Endometrium (tissue), 2 donors: ENCODE results near the gene ARL13B.
"Not testable (repeated sequence)": the region's sequence is repeated elsewhere in the genome, so short reads cannot be mapped to it uniquely, and the experiment has no call there.

Experiments used
- FAIRE-seq: peaks from 2 replicates; lab custom pipeline; 2012; peaks lifted over from hg19 to GRCh38; lab: Jason Lieb, UNC
- donor health status: control.
- donor health status: control.

Gene ARL13B

DNA sequence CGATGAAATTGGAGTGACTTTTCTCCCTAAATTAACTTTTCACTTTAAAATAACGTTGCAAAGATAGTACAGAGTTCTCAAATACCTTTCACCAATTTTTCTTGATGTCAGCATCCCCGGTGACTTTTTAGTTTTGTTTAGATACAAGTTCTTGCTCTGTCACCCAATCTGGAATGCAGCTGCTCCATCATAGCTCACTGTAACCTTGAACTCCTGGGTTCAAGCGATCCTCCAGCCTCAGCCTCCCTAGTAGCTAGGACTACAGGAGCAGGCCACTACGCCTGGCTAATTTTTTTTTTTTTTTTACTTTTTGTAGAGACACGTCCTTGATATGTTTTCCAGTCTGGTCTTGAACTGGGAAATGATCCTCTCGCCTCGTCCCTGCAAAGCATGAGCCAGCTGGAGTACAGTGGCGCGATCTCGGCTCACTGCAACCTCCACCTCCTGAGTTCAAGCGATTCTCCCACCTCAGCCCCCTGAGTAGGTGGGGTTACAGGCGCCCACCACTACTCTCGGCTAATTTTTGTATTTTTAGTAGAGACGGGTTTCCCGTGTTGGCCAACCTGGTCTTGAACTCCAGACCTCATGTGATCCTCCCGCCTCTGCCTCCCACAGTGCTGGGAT is 83.7 kb downstream of the ARL13B start:
- FAIRE-seq, result no peak

DNA sequence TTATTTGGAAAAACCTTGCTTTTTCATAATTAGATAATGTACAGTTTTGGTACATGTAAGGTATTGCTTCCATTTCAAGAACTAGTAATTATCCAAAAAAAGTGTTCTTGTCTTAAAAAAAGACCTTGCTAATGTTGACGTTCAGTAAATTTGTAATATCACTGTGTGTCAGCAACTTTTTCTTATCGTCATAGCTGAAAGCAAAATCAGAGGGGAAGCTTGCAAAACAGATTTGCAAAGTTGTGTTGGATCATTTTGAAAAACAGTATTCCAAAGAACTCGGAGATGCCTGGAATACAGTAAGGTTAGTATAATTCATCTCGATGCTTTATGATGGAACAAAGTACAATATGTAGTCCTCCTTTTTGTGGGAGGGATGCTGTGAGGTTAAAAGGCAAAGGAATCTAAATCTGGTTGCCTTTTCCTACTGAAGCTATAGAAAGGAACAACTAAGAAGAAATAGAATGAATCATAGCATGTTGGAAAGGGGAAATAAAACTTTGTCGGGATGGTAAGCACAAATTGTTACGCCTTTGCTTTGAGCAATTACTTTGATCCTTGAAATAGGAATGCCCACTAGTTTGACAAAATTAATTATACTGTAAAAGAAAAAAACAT is 84.4 kb downstream of the ARL13B start:
- no peak for FAIRE-seq

DNA sequence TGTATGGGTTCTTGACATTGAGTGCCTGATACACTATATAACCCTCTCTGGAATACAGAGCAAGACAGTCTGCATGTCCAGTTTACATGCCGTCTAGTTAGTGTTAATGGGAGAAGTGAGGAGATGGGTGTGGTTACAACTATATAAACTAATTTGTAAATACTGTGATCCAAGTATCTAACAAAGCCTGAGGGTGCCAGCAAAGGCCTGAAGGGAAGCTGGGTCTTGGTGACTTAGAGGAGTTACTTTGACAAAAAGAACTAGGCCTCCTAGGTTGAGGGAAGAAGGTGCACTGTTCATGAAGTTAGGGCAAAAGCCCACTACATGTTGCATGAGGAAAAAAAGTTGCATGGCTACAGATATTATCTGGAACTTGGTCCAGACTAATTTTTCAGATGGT is 85.2 kb downstream of the ARL13B start:
- no peak for FAIRE-seq

DNA sequence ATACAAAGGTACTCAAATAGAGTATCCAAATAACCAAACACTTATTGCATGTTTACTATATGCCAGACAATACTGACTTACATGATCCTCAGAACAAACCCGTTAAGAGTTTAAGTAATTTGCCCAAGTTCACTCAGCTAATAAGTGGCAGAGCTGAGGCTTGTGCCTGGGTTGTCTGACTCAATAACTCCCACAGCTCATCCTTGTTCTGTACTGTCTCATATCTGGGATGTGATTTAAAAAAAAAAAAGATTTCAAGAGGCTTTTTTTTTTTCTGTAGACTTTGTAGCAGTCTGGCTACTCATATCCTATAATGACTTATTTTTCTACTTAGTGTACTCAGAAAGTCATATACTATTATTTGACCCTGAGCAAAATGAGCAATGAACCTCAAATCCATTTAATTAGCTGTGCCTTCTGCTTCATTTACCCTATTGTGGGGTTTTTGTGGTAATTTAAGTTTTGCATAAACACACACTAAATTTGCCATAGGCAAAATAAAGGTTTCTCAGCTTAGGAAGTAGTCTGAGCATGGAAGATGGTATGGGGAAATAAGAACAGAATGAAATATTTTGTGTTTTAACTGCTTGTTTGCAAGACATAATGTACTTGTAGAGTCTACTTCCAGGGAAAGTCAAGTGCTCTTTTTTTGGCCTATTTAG is 86.0 kb downstream of the ARL13B start:
- no peak for FAIRE-seq

DNA sequence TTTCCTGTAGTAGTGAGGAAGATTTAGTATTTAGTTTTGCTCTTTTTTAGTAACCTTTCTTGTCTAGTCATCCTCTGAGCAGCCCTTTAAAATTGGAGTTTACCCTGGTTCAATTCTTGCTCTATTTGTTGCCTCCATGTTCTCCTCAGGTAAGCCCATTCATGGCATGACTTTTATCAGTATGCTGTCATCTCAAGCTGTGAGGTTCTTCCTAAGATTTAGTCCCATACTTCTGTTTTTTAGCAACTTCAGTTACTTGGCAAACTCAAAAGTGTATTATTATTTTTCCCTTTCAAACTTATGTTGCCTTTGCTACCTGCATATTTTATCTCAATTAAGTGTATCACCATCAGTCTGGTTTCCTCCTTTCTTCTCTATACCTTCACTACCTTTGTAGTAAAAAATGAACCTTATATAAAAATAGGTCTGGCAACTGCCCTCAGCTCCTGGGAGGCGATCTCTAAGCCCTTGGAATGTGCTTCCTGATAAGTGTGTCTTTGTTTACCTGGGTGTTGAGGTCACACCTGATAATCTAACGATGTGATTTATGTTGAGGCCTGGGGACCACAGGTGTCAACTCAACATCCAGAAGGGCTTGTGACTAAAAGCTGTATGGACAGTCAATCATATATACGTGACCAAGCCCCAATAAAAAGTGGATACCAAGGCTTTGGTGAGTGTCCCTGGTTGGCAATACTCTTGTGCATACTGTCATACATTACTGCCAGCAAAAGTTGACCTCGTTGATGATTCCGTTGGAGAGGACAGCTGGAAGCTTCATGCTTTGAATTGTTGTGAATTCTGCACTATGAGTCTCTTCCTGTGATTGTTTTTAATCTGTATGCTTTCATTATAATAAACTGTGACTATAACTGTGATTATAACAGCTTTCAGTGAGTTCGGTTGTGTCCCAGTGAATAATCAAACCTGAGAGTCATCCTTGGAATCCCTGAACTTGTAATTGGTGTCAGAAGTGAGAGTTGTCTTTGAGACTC is 86.8 kb downstream of the ARL13B start:
- FAIRE-seq, result no peak

DNA sequence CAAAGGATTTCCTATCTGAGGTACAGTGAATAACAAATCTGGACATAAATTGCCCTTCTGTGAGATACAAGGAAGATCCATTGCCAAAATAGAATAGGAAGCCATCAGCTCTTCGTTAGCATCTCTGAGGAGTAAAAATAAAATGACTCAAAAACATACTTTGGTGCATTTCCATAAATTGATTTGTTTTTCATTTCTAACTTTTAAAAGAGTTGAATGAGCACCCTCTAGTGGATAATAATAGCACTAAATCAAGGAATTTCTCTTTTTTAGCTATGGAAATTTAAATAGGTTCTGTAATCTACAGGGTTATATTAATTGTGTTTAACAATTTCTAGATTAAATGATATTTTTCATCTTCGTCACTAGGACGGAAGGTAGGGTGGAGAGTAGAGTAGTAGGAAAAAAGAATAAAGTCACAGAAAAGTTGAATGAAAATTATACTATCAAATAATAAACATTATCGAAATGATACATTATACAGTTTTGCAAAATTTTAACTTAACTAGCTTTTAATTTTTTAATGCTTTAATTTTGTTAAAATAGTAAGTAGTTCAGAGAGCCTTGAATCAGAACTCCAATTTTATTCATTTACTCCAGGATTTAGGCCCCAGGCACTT is 89.3 kb downstream of the ARL13B start:
- peak; percentile 97 for FAIRE-seq

DNA sequence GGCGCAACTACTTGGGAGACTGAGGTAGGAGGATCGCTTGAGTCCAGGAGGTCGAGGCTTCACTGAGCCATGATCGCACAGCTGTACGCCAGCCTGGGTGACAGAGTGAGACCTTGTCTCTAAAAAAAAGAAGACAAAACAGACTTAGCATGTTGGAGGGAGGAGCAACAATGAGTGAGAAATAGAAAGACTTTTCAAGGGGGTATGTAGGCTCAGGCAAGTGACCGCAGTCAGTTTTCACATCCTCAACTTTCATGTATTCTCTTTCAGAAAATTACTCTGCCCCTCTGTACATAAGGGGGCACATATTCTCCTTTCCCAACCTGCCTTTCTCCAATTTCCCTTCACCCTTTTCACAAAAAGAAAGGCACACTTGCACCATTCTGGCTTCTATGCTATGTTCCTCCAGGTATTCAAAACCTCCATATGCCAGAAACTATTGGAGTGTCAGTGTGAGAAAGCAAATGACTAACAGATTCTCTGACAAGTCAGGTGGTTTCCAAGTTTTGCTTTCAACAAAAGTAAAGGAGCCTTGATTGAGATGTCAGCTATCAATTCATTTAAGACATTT is 90.5 kb downstream of the ARL13B start:
- no peak for FAIRE-seq

DNA sequence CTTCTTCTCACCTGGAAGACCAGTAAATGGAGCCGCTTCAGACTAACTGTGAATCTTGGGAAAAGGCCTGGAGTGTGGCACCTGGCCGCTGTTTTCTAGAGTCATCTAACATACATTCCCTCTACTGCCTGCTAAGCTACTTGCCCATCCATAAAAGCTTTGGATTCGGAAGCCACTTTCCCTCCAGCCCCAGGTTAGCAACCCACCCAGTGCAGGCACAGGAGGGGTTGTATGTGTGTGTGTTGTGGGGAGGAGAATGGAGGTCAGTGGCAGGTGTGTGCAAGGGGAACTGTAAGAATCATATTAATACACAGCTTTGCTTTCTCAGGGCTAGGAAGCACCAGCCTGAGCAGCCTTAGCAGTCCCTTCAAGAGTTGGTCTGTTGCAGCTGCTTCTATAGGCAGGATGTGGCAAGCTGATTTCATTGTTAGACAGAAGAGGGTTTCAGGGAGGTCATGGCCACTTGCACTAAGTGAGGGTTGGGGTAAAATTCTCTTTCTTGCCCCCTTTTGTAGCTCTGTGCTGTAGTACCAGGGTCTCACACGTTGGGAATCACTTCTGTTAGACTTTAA is 91.8 kb downstream of the ARL13B start:
- no peak for FAIRE-seq

DNA sequence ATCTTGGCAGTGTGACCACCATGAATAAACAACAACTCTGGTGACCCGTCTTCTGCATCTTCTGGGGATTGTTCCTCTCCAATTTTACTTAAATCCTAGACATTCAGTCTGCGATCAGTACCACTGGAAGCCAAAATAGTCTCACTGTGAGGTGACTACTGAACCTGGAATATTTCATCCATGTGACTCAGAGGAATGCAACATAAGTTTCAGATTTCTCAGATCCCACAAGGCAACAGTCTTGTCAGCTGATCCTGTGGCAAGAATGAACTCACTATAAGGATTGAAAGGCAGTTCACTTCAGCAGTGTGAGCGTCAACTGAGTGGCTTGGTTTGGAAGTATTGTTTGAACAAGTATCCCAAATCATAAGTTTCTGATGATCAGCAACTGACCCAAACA is 96.1 kb downstream of the ARL13B start:
- no peak for FAIRE-seq

DNA sequence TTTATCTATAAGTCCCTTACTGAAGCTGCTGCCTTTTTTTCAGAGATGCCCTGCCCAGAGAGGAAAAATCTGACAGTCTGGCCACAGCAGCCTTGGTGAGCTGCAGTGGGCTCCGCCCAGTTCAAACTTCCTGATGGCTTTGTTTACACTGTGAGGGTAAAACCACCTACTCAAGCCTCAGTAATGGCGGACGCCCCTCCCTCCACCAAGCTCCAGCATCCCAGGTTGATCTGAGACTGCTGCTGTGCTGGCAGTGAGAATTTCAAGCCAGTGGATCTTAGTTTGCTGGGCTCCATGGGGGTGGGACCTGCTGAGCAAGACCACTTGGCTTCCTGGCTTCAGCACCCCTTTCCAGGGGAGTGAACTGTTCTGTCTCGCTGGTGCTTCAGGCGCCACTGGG is 100.6 kb downstream of the ARL13B start:
- FAIRE-seq, result not testable (repeated sequence)

DNA sequence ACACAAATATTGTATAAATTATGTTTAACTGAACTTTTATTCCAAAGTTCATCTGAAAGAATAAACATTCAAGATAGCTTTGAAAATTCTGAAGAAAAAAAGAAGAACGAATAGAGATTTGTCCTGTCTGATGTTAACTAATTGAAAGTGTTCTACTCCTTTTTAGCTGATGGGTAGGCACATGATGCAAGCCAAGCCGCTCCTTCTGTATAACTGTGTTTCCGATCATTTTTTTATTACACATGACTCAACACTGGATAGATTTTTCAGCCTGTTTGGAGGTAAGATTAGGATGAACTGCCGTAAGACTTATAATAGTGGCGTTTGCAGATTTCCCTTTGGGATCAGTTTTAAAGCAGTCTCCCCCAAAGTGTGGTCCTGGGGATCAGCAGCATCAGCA is 101.9 kb downstream of the ARL13B start:
- no peak for FAIRE-seq

DNA sequence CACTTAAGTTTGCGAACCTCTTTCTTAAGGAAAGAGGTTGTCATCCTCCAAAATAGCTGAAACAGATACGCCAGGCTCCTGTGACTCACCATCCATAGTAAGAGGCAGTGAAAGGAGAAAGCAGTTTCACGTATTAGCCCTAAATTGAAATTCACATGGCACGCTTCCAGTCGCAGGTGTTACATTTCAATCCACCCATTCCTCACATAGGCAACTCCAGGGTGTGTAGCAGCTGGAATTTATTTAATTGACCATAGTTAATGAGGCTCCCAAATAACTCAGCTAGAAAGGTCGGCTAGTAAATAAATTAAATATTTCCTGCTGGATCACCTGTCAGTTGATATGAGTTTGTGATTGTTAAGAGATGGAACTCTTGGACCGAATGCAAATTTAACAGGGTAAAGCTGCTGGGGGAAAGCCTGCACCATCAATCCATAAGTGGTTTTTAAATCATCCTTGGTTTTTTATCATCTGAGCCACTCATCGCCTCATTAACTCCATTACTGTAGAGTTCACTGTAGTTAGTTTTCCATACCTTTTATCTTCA is 102.5 kb downstream of the ARL13B start:
- FAIRE-seq, result no peak

DNA sequence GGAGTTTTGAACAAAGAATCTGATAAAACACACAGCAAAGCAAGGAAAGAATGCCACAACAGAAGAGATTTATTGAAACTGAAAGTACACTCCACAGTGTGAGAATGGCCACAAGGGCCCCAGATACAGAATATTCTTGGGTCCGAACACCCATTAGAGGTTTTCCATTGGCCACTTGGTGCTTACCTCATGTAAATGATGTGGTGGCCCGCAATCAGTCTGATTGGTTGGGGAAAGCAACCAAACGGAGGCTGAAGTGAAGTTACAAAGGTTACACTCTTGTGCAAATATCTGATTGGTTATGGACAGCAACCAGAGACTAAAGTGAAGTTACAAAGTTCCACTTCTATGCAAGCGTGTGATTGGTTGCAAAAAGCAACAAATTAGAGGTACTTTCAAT is 103.3 kb downstream of the ARL13B start:
- FAIRE-seq, result no peak

DNA sequence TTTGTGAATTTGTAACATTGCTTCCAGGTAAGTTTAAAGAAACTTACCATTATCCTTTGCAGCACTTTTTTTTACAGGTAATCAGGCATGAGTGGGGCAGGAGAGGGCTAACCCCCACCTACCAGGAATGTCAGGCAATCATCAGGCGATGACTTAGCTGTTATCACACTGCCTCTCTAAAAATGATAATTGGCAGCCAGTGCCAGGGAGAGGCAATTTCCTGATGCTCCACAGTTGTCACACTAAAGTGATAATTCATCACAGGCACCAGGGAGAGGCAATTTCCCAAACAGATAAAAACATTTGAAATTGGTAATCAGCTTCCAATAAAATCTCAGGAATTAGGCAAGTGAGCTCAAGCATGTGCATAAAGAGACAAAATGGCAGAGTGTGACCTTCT is 109.2 kb downstream of the ARL13B start:
- no peak for FAIRE-seq

DNA sequence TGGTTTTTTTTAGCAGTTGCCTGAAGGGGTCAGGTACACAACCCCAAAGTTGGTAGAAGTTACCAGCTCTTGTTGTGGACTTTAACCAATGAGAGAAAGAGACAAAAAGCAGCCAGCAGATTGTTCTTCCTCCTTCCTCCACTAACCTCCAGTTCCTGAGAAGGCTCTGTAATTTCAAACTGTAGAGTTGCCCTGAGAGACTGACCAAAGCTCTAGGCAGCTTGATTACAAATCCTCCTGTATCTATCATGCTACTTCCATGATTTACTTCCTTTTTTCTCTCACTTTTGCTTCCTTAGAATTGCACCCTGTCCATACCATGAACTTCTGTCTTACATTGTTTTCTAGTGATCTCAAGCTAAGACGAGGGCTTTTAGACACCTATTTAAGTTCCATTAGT is 112.1 kb downstream of the ARL13B start:
- FAIRE-seq, result no peak

DNA sequence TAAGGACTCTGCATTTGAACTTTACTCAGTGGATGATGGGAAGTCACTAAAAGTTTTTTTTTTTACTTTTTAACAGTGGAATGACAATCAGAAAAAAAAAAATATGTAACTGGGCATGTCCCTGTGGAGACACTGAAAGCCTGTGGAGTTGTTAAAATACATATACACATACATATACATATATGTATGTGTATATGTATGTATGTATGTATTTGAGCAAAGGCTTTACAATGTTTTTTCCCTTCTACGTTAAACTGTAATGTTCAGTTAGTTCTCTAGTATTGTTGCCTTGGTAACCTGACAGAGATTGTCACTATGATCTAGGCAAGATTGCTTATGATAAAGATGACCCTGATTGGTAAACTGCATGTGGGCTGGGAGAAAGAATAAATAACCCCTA is 113.2 kb downstream of the ARL13B start:
- FAIRE-seq, result no peak

DNA sequence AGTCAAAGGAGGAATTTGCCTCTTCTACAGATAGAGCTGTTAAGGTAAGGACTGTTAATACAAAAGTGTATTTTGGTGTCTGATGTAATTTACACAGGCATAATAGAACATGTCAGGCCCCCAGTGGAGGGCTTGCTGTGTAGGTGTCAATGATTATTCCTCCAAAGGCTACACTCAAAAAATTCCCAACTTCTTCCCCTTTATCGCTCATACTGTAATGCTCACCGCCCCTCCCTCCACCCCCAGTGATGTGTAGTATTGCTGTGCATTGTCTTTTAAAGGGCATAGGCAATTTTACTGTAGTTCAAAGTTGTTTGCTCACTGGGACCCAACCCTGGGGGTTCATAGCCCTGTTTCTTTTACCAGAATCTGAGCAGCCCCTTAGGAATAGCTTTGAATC is 115.2 kb downstream of the ARL13B start:
- no peak for FAIRE-seq

DNA sequence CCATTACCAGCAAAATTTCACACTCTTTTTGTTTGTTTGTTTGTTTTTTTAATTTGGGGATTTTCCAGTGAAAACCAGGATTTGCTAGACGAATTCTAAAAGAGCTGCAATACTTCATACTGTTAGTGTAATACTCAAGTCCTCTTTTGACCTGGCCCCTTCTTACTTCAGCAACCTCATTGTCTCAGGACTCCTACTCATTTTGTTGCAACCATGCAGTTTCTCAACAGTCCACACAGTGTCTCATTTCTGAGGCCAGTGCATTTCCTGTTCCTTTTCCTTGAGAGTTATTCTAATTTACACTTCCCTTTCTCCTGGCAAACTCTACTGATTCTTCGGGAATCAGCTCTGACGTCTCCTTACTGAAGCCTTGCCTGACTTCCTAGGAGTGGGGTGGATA is 118.5 kb downstream of the ARL13B start:
- no peak for FAIRE-seq

DNA sequence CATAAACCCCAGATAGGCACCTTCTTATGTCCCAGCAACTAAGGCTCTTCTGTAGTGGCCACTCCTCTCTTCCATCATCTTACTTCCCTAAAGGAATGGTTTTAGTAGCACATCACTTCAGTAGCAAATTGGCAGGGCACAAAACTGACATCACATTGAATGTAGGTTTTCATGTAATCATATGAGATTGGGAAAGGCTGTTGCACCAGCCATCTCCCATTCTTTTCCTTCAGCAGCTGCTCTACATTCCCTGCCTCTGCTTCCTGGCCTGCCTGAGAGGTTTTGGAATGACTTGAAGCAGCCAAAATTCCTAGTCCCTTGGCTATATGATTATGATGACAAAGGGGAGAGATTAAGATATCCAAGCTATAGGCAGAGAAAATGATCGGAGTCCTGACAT is 119.4 kb downstream of the ARL13B start:
- FAIRE-seq, result no peak

DNA sequence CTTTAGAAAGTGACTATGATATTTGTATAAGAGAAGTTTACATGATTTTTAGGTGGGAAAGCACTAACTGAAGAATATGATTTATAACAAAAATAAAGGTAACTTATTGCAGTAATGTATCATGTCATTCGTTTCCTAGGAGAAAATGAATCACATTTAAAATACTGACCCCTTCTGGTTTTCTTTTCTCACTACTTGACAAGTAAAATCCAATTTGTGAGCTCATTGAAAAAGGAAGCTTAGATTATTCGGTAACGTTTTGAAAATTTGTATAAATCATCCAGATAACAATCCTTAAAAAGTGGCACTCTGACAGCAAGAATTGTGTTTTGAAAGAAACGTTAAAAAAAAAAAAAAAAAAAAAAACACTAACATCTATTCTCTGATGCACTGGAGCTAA is 121.9 kb downstream of the ARL13B start:
- no peak for FAIRE-seq
